Hepatocyte (in vitro differentiated cells): ENCODE results near the gene LILRA6.

ENCODE experiments used
- EZH2 ChIP-seq: fragments of 200-600 bp; sonication (generic); IDR thresholded peaks from 2 replicates; pipeline ENCODE4 v1.6.1; 2016; ENCODE audit warnings: antibody characterized with exemption, mild to moderate bottlenecking, borderline replicate concordance
- TF ChIP-seq, protein P1 (sequence below): fragments of 200-600 bp; sonication (generic); IDR thresholded peaks from 2 replicates; pipeline ENCODE4 v1.5.1; 2016; ENCODE audit warnings: antibody characterized with exemption, mild to moderate bottlenecking; ENCODE audit not compliant: poor library complexity

DNA sequence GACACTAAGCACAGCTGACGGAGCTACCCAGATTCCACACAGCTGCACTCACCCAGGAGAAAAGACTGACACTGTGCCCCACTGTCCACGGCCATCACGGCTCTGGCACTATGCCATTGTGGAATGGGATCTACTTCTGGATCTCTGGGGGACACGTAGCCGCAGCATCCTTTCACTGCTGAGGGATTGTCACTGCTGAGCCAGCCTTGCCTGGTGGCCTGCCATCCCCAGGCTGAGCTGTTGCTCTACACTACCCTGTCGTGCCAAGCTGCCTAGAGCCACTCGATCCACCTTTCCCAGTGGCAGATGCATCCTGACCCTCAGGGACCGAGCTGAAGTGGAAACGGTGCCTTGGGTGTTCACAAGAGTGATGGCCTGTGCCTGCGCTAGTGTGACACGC, 19.5 kb upstream of the LILRA6 start:
- TF ChIP-seq, protein P1, sequence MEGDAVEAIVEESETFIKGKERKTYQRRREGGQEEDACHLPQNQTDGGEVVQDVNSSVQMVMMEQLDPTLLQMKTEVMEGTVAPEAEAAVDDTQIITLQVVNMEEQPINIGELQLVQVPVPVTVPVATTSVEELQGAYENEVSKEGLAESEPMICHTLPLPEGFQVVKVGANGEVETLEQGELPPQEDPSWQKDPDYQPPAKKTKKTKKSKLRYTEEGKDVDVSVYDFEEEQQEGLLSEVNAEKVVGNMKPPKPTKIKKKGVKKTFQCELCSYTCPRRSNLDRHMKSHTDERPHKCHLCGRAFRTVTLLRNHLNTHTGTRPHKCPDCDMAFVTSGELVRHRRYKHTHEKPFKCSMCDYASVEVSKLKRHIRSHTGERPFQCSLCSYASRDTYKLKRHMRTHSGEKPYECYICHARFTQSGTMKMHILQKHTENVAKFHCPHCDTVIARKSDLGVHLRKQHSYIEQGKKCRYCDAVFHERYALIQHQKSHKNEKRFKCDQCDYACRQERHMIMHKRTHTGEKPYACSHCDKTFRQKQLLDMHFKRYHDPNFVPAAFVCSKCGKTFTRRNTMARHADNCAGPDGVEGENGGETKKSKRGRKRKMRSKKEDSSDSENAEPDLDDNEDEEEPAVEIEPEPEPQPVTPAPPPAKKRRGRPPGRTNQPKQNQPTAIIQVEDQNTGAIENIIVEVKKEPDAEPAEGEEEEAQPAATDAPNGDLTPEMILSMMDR, result no peak
- no peak for TF ChIP-seq EZH2
